Panc1 (cell line): ENCODE results near the gene PCDHGA1.
"Not testable (repeated sequence)": the region's sequence is repeated elsewhere in the genome, so short reads cannot be mapped to it uniquely, and the experiment has no call there.

Experiments used
- POLR2AphosphoS5 ChIP-seq: IDR thresholded peaks from 2 replicates; pipeline ENCODE4 v1.6.1; 2012; ENCODE audit warnings: mild to moderate bottlenecking, low read depth, low read length, moderate library complexity
- SIN3A ChIP-seq: IDR thresholded peaks from 2 replicates; pipeline ENCODE4 v1.6.1; 2012; ENCODE audit warnings: low read depth, mild to moderate bottlenecking, low read length, moderate library complexity, borderline replicate concordance; ENCODE audit not compliant: insufficient read depth
- TCF7L2 ChIP-seq: IDR thresholded peaks from 2 replicates; pipeline ENCODE4 v1.6.1; 2011; ENCODE audit warnings: mild to moderate bottlenecking, low read depth, low read length, inconsistent platforms
- TF ChIP-seq, protein P1 (sequence below): fragments of 450-650 bp; IDR thresholded peaks from 2 replicates; pipeline ENCODE4 v1.5.1; 2017; ENCODE audit warnings: mild to moderate bottlenecking

DNA sequence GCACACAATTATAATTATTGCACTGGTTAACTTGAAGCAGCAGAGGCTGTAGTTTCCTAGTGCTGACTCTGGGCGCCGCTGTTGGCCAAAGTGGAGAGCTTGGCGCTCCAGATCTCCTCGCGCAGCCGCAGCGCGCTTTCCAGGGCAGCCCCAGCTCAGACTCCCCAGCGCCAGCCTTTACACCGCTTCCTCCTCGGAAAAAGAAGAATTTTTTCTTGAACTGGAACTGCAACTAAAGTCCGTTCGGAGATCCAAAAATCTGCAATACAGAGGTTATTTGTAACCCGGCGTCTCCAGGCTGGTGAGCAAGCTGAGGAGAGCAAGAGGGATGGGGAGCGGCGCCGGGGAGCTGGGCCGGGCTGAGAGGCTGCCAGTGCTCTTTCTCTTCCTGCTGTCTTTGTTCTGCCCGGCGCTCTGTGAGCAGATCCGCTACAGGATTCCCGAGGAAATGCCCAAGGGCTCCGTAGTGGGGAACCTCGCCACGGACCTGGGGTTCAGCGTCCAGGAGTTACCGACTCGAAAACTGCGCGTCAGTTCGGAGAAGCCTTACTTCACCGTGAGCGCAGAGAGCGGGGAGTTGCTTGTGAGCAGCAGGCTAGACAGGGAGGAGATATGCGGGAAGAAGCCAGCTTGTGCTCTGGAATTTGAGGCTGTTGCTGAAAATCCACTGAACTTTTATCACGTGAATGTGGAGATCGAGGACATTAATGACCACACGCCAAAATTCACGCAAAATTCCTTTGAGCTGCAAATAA is 57.4 kb downstream of the PCDHGA1 start, which contains the start of gene PCDHGB4:
- TF ChIP-seq, protein P1, sequence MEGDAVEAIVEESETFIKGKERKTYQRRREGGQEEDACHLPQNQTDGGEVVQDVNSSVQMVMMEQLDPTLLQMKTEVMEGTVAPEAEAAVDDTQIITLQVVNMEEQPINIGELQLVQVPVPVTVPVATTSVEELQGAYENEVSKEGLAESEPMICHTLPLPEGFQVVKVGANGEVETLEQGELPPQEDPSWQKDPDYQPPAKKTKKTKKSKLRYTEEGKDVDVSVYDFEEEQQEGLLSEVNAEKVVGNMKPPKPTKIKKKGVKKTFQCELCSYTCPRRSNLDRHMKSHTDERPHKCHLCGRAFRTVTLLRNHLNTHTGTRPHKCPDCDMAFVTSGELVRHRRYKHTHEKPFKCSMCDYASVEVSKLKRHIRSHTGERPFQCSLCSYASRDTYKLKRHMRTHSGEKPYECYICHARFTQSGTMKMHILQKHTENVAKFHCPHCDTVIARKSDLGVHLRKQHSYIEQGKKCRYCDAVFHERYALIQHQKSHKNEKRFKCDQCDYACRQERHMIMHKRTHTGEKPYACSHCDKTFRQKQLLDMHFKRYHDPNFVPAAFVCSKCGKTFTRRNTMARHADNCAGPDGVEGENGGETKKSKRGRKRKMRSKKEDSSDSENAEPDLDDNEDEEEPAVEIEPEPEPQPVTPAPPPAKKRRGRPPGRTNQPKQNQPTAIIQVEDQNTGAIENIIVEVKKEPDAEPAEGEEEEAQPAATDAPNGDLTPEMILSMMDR, result not testable (repeated sequence)
- TF ChIP-seq SIN3A, POLR2AphosphoS5, TCF7L2: not testable (repeated sequence)
